HepG2 (cell line): ENCODE data around the gene NAB2. TPM values are rescaled to one million over a fixed set of nuclear protein-coding genes. Genes with fewer than 3 reads are reported as not detected.

Source experiments
- ATM ChIP-seq: fragments of 450-650 bp; IDR thresholded peaks from 2 replicates; pipeline ENCODE4 v1.7.1; 2017; ENCODE audit warnings: mild to moderate bottlenecking, borderline replicate concordance
- HMG20A ChIP-seq: IDR thresholded peaks from 2 replicates; pipeline ENCODE4 v1.6.1; 2016; ENCODE audit warnings: borderline replicate concordance
- HNRNPUL1 ChIP-seq: fragments of 200-400 bp; formaldehyde crosslinking; IDR thresholded peaks from 2 replicates; pipeline ENCODE4 v1.6.1; 2017; ENCODE audit warnings: low read depth, mild to moderate bottlenecking, low read length, moderate library complexity
- KLF15 ChIP-seq: sonication (generic); formaldehyde crosslinking; IDR thresholded peaks from 2 replicates; pipeline ENCODE4 v1.8.1; 2023; ENCODE audit warnings: borderline replicate concordance, mild to moderate bottlenecking, inconsistent platforms, missing genetic modification reagents, mixed read lengths
- MAFG ChIP-seq: sonication (generic); formaldehyde crosslinking; IDR thresholded peaks from 2 replicates; pipeline ENCODE4 v1.5.1; 2020; ENCODE audit warnings: mild to moderate bottlenecking, missing genetic modification reagents
- MED1 ChIP-seq: sonication (generic); formaldehyde crosslinking; IDR thresholded peaks from 2 replicates; pipeline ENCODE4 v1.4.0; 2020; ENCODE audit warnings: missing genetic modification reagents
- MEIS1 ChIP-seq: sonication (generic); formaldehyde crosslinking; IDR thresholded peaks from 2 replicates; pipeline ENCODE4 v1.9.0; 2021; ENCODE audit warnings: mild to moderate bottlenecking, missing genetic modification reagents, moderate library complexity, borderline replicate concordance
- NR2C2 ChIP-seq: sonication (generic); formaldehyde crosslinking; IDR thresholded peaks from 2 replicates; pipeline ENCODE4 v1.4.0; 2020; ENCODE audit warnings: missing genetic modification reagents, mild to moderate bottlenecking, moderate library complexity, borderline replicate concordance
- PLRG1 ChIP-seq: fragments of 450-650 bp; conservative IDR thresholded peaks from 2 replicates; pipeline ENCODE4 v1.6.1; 2016
- RBM22 ChIP-seq: fragments of 200-400 bp; formaldehyde crosslinking; optimal IDR thresholded peaks from 2 replicates; pipeline ENCODE3; 2017; ENCODE audit warnings: mild to moderate bottlenecking, low read length, moderate library complexity
- RFX5 ChIP-seq: IDR thresholded peaks from 2 replicates; pipeline ENCODE4 v1.6.1; 2011; ENCODE audit warnings: low read depth, low read length, improper control_type of control experiment
- SIN3A ChIP-seq: IDR thresholded peaks from 2 replicates; pipeline ENCODE4 v1.6.1; 2011; ENCODE audit warnings: low read depth, mild to moderate bottlenecking, control low read depth, low read length, borderline replicate concordance
- TSC22D2 ChIP-seq: sonication (generic); formaldehyde crosslinking; IDR thresholded peaks from 2 replicates; pipeline ENCODE4 v1.5.1; 2020; ENCODE audit warnings: missing genetic modification reagents, mild to moderate bottlenecking, borderline replicate concordance
- XRCC5 ChIP-seq: fragments of 200-400 bp; formaldehyde crosslinking; optimal IDR thresholded peaks from 2 replicates; pipeline ENCODE3; 2017; ENCODE audit warnings: mild to moderate bottlenecking, low read length
- ZFP1 ChIP-seq: IDR thresholded peaks from 2 replicates; pipeline ENCODE4 v1.6.1; 2016
- ZNF256 ChIP-seq: sonication (generic); formaldehyde crosslinking; conservative IDR thresholded peaks from 2 replicates; pipeline ENCODE4 v1.4.0; 2020; ENCODE audit warnings: missing genetic modification reagents
- ZNF329 ChIP-seq: sonication (generic); formaldehyde crosslinking; IDR thresholded peaks from 2 replicates; pipeline ENCODE4 v1.9.0; 2021; ENCODE audit warnings: low read depth, mild to moderate bottlenecking, missing genetic modification reagents
- ZNF331 ChIP-seq: sonication (generic); formaldehyde crosslinking; IDR thresholded peaks from 2 replicates; pipeline ENCODE4 v1.4.0; 2020; ENCODE audit warnings: missing genetic modification reagents
- ZNF616 ChIP-seq: sonication (generic); formaldehyde crosslinking; IDR thresholded peaks from 2 replicates; pipeline ENCODE4 v1.5.0; 2020; ENCODE audit warnings: low read depth, mild to moderate bottlenecking, missing genetic modification reagents
- polyA plus RNA-seq, 8 experiments: library from polyadenylated mRNA; depleted of rRNA in 3 of 8; stranded (reverse) in 7 of 8; unstranded in 1 of 8; fragments of >200 nt; fragmentation: Illumina TruSeq in 4 of 8; extraction: Trizol in 4 of 8; gene quantifications; 2 replicates each; pipeline versions ENCODE4 v1.2.1 to v1.2.3, GENCODE V29; 2011 to 2016; ENCODE audit warnings: low read depth in 4 of 8, missing spikeins in 1 of 8, mixed read lengths in 1 of 8; ENCODE audit not compliant: insufficient read depth in 1 of 8
- total RNA-seq, 5 experiments: library from RNA; depleted of rRNA; stranded (reverse); fragments of >200 nt; fragmentation: Illumina TruSeq; extraction: Trizol; gene quantifications; 2 replicates each; pipeline ENCODE4 v1.2.3, GENCODE V29; 2016; ENCODE audit warnings: low read depth in 1 of 5
- TF ChIP-seq, protein P1 (sequence below): sonication (generic); formaldehyde crosslinking; IDR thresholded peaks from 2 replicates; pipeline ENCODE4 v1.4.0; 2020; ENCODE audit warnings: missing genetic modification reagents
- TF ChIP-seq, protein P2 (sequence below): sonication (generic); formaldehyde crosslinking; IDR thresholded peaks from 2 replicates; pipeline ENCODE4 v1.5.0; 2020; ENCODE audit warnings: mild to moderate bottlenecking, missing genetic modification reagents
- TF ChIP-seq, protein P3 (sequence below): sonication (generic); formaldehyde crosslinking; IDR thresholded peaks from 2 replicates; pipeline ENCODE4 v1.5.1; 2020; ENCODE audit warnings: missing genetic modification reagents, mild to moderate bottlenecking, borderline replicate concordance
- TF ChIP-seq, protein P4 (sequence below): sonication (generic); formaldehyde crosslinking; IDR thresholded peaks from 2 replicates; pipeline ENCODE4 v1.4.0; 2020; ENCODE audit warnings: missing genetic modification reagents, mild to moderate bottlenecking, borderline replicate concordance

NAB2 gene
- total and polyA plus RNA-seq, 2 of the 13 experiments (the other 11 are each of a cell fraction or from before 2014, with no cell fraction given): 11.7 to 12.9 TPM

DNA sequence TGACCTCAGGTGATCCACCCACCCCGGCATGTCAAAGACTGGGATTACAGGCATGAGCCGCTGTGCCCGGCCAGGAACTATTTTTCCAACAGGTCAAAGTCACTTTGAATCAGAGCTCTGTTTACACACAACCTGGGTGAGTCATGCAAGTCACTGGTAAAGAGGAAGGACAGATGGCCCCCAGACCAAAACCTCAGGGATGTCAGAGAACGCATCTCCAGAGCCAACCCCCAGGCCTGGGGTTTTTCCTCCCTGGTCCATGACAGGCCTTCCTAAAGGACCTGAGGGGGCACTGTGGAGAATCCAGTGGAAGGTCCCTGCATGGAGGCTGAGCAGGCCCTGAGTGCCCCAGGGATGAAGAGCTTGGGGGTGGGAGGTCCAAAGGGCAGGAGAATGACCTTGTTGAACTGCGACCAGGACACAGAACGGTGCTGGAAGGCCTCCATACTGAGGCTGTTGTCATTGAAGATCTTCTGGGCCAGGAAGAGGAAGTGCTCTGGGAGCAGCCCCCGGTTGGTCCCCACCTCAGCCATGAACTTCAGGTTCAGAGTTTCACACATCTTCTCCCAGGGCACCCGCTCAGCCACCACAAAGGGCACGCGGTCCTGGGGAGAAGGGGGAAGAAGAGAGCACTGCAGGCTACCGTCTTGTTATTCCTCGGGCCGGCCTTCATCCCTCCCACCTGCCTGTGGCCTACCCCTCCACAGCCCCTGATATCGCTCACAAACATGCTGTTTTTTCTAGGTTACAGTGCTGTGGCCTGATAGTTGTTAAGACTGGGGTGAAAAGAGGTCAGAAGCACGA lies 13.2 kb downstream of the NAB2 start (continued):
- TF ChIP-seq RFX5 (no peak), SIN3A (peak; percentile 31; the same call in 1 of the 2 replicates), KLF15 (CRISPR knock-in tag) (no peak), NR2C2 (peak; percentile 89), ZNF256 (CRISPR knock-in tag) (0 out of 2 replicates have a peak, but pooled peaks have one; percentile 52), ZNF616 (CRISPR knock-in tag) (0 out of 2 replicates have a peak, but pooled peaks have one; percentile 17), TSC22D2 (CRISPR knock-in tag) (no peak), ZFP1 (CRISPR knock-in tag) (peak; percentile 32; the same call in 1 of the 2 replicates), PLRG1 (no peak), MED1 (peak; percentile 65), MEIS1 (CRISPR knock-in tag) (peak; percentile 75; the same call in 1 of the 2 replicates), ATM (no peak), MAFG (CRISPR knock-in tag) (no peak), ZNF331 (CRISPR knock-in tag) (peak; percentile 55), HMG20A (CRISPR knock-in tag) (peak; percentile 94), RBM22 (no peak), XRCC5 (peak; percentile 95), HNRNPUL1 (no peak), ZNF329 (no peak)
- TF ChIP-seq, protein P1, sequence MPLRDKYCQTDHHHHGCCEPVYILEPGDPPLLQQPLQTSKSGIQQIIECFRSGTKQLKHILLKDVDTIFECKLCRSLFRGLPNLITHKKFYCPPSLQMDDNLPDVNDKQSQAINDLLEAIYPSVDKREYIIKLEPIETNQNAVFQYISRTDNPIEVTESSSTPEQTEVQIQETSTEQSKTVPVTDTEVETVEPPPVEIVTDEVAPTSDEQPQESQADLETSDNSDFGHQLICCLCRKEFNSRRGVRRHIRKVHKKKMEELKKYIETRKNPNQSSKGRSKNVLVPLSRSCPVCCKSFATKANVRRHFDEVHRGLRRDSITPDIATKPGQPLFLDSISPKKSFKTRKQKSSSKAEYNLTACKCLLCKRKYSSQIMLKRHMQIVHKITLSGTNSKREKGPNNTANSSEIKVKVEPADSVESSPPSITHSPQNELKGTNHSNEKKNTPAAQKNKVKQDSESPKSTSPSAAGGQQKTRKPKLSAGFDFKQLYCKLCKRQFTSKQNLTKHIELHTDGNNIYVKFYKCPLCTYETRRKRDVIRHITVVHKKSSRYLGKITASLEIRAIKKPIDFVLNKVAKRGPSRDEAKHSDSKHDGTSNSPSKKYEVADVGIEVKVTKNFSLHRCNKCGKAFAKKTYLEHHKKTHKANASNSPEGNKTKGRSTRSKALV: peak; percentile 28; the same call in 1 of the 2 replicates
- TF ChIP-seq, protein P2, sequence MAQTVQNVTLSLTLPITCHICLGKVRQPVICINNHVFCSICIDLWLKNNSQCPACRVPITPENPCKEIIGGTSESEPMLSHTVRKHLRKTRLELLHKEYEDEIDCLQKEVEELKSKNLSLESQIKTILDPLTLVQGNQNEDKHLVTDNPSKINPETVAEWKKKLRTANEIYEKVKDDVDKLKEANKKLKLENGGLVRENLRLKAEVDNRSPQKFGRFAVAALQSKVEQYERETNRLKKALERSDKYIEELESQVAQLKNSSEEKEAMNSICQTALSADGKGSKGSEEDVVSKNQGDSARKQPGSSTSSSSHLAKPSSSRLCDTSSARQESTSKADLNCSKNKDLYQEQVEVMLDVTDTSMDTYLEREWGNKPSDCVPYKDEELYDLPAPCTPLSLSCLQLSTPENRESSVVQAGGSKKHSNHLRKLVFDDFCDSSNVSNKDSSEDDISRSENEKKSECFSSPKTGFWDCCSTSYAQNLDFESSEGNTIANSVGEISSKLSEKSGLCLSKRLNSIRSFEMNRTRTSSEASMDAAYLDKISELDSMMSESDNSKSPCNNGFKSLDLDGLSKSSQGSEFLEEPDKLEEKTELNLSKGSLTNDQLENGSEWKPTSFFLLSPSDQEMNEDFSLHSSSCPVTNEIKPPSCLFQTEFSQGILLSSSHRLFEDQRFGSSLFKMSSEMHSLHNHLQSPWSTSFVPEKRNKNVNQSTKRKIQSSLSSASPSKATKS (CRISPR knock-in tag): no peak
- TF ChIP-seq, protein P3, sequence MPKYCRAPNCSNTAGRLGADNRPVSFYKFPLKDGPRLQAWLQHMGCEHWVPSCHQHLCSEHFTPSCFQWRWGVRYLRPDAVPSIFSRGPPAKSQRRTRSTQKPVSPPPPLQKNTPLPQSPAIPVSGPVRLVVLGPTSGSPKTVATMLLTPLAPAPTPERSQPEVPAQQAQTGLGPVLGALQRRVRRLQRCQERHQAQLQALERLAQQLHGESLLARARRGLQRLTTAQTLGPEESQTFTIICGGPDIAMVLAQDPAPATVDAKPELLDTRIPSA: no peak
- TF ChIP-seq, protein P4, sequence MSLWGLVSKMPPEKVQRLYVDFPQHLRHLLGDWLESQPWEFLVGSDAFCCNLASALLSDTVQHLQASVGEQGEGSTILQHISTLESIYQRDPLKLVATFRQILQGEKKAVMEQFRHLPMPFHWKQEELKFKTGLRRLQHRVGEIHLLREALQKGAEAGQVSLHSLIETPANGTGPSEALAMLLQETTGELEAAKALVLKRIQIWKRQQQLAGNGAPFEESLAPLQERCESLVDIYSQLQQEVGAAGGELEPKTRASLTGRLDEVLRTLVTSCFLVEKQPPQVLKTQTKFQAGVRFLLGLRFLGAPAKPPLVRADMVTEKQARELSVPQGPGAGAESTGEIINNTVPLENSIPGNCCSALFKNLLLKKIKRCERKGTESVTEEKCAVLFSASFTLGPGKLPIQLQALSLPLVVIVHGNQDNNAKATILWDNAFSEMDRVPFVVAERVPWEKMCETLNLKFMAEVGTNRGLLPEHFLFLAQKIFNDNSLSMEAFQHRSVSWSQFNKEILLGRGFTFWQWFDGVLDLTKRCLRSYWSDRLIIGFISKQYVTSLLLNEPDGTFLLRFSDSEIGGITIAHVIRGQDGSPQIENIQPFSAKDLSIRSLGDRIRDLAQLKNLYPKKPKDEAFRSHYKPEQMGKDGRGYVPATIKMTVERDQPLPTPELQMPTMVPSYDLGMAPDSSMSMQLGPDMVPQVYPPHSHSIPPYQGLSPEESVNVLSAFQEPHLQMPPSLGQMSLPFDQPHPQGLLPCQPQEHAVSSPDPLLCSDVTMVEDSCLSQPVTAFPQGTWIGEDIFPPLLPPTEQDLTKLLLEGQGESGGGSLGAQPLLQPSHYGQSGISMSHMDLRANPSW (CRISPR knock-in tag): no peak
